Left renal pelvis (tissue), 4 donors: ENCODE data around the gene CLCN4. TPM values are rescaled to one million over a fixed set of nuclear protein-coding genes. Genes with fewer than 3 reads are reported as not detected.

Experiments used
- polyA plus RNA-seq, 4 donors: library from polyadenylated mRNA; unstranded; fragments of 120-200 nt; gene quantifications; one replicate each; pipeline ENCODE4 v1.2.1, GENCODE V29; 2013; ENCODE audit not compliant: insufficient read length in 4 of 4

CLCN4 gene
- polyA plus RNA-seq, 4 donors = 3.7 to 6.2 (median 5.4) TPM

Other genes starting within 250 kb of the CLCN4 start
- gene CLDN34, start 189.6 kb upstream of the CLCN4 start, polyA plus RNA-seq = under 1 TPM in 2 of 4 donors, not detected in 2; 0.15 to 0.19 TPM